Glutamatergic neuron (in vitro differentiated cells): ENCODE measurements around the gene ROCK2. TPM values are rescaled to one million over a fixed set of nuclear protein-coding genes. Genes with fewer than 3 reads are reported as not detected.

Experiments
- DNase-seq: peaks from one replicate; pipeline ENCODE4 v3.0.0; 2022
- H3K27ac Mint-ChIP-seq: one replicate; pipeline ENCODE4 v1.8.0; 2020; ENCODE audit warnings: mild to moderate bottlenecking, mixed read lengths, inconsistent platforms; ENCODE audit not compliant: unreplicated experiment
- H3K27me3 Mint-ChIP-seq: one replicate; pipeline ENCODE4 v1.8.0; 2020; ENCODE audit warnings: mild to moderate bottlenecking, moderate library complexity, mixed read lengths, inconsistent platforms; ENCODE audit not compliant: unreplicated experiment
- H3K36me3 Mint-ChIP-seq: one replicate; pipeline ENCODE4 v1.8.0; 2020; ENCODE audit warnings: mild to moderate bottlenecking, mixed read lengths, inconsistent platforms; ENCODE audit not compliant: unreplicated experiment
- H3K4me1 Mint-ChIP-seq: one replicate; pipeline ENCODE4 v1.8.0; 2020; ENCODE audit warnings: mild to moderate bottlenecking, low read depth, mixed read lengths, inconsistent platforms; ENCODE audit not compliant: unreplicated experiment
- H3K4me3 Mint-ChIP-seq: one replicate; pipeline ENCODE4 v1.8.0; 2020; ENCODE audit warnings: mild to moderate bottlenecking, mixed read lengths, inconsistent platforms; ENCODE audit not compliant: unreplicated experiment
- H3K9me3 Mint-ChIP-seq: one replicate; pipeline ENCODE4 v1.8.0; 2020; ENCODE audit warnings: mild to moderate bottlenecking, moderate library complexity, mixed read lengths, inconsistent platforms; ENCODE audit not compliant: unreplicated experiment
- total RNA-seq: library from RNA; stranded (reverse); fragmentation: NEBNext Ultra II Directional; extraction: Animal tissue kit (Norgen Biotek cat#: 25700); gene quantifications from one replicate; pipeline ENCODE4 v1.2.1, GENCODE V29; 2021; ENCODE audit not compliant: unreplicated experiment
- TF ChIP-seq, protein P1 (sequence below): fragments of 200-600 bp; sonication (generic); IDR thresholded peaks from one replicate; pipeline ENCODE4 v1.5.0; 2021; ENCODE audit not compliant: partially characterized antibody, unreplicated experiment

The ROCK2 gene
- total RNA-seq, 1 donor from 2014 or later = 34.6 TPM

DNA sequence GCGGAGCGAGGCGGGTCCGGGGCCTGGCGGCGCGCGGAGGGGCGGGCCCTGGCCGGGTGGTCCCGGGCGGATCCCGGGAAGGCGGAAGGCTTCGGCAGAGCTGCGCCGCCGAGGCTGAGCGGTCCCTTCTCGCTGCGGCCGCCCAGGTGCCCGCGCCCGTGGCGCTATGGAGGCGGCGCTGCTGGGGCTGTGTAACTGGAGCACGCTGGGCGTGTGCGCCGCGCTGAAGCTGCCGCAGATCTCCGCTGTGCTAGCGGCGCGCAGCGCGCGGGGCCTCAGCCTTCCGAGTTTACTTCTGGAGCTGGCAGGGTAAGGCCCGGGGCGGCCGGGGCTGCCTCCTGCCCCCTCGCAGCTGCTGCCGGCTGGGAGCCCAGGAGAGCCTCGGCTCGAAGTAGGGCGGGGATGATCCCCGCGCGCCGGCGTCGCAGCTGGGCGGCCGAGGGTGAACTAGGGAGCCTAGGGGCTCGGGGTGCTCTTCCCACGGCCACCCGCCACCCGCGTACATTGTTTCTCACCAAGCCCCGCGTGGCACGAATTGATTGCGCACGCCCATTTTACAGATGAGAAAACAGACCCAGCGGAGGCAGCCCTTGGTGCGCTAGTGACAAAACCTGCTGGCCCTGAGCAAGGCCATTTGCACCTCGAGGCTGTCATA is 188.9 kb downstream of the ROCK2 start, which contains the start of gene SLC66A3:
Gene SLC66A3 (plus strand): TSS at position 87 of the 655 bp plus-strand sequence. CDS start 80 bp downstream, at position 167.
- Mint-ChIP-seq H3K4me3 (peak within 1 kb of the TSS; percentile 79), H3K27me3 (peaks cover under 1% of the 10 kb centered on the region), H3K36me3 (no peaks in the 10 kb centered on the region), H3K27ac (peak within 1 kb of the TSS; percentile 48), H3K4me1 (peaks cover 13% of the 10 kb centered on the region), H3K9me3 (peaks cover 6% of the 10 kb centered on the region)
- TF ChIP-seq, protein P1, sequence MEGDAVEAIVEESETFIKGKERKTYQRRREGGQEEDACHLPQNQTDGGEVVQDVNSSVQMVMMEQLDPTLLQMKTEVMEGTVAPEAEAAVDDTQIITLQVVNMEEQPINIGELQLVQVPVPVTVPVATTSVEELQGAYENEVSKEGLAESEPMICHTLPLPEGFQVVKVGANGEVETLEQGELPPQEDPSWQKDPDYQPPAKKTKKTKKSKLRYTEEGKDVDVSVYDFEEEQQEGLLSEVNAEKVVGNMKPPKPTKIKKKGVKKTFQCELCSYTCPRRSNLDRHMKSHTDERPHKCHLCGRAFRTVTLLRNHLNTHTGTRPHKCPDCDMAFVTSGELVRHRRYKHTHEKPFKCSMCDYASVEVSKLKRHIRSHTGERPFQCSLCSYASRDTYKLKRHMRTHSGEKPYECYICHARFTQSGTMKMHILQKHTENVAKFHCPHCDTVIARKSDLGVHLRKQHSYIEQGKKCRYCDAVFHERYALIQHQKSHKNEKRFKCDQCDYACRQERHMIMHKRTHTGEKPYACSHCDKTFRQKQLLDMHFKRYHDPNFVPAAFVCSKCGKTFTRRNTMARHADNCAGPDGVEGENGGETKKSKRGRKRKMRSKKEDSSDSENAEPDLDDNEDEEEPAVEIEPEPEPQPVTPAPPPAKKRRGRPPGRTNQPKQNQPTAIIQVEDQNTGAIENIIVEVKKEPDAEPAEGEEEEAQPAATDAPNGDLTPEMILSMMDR = no peak
- no peak for DNase-seq

DNA sequence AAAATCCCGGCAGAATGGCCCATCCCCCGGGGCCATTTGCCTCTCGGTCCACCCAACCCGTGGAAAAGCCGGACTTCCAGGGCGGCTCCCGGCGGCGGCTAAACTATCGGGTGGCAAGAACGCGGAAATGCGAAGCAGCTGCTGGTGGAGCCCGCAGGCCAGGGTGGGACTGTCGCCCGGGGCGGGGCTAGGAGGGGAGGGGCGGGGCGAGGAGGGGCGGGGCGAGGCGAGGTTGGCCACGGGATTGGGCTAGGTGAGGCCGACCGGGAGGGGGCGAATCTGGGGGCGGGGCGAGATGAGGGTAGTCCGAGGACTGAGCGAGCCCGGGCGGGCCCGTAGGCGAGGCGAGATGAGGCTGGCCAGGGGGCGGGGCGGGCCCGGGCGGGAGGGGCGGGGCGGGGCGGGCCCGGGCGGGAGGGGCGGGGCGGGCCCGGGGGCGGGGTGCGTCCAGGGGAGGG is 189.5 kb downstream of the ROCK2 start:
- H3K4me3 Mint-ChIP-seq = peak overlapping the region; percentile 79
- peaks cover 3% of the 10 kb centered on the region for H3K9me3 Mint-ChIP-seq
- H3K4me1 Mint-ChIP-seq = peaks cover 7% of the 10 kb centered on the region
- no peaks in the 10 kb centered on the region for H3K27me3 Mint-ChIP-seq
- peak; percentile 99 for DNase-seq
- no peak overlapping the region for H3K27ac Mint-ChIP-seq
- no peaks in the 10 kb centered on the region for H3K36me3 Mint-ChIP-seq
- TF ChIP-seq, protein P1 = no peak

DNA sequence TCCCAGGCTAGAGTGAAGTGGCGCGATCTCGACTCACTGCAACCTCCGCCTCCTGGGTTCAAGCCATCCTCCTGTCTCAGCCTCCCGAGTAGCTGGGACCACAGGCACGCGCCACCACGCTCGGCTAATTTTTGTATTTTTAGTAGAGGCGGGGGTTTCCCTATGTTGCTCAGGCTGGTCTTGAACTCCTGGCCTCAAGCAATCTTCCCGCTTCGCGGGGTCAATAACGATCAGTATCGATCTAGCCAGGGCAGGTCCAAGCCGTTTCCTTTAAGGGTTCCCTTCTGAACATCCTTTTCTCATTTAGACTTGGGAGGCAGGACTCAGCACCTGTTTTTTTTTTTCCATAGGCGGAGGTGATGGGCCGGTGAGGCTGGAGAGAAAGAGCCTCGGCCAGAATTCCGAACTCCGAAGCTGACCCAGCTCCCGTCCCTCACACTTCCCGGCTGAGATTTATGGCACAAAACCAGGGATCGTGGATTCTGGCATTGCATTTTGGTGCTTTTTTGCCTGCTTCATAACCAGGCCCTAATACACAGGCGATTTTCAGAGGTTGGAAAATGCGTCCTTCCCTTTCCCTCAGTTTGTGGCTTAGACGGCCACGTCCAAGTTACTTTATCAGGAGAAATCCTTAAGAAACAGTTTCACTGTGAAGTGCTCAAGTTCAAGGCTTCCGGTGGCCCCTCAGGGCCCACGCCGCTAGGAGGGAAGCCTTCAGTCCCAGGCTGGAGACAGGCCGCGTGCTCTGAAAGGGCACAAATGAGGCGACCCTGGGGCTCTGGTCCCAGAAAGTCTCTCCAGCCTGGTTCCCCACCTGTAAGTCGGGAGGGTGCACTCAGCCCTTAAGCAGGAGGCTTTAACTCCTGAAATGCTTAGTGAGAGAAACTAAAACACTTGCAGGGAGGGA is 190.2 kb downstream of the ROCK2 start:
- peaks cover 3% of the 10 kb centered on the region for H3K9me3 Mint-ChIP-seq
- H3K27ac Mint-ChIP-seq = peak overlapping the region; percentile 48
- no peaks in the 10 kb centered on the region for H3K36me3 Mint-ChIP-seq
- DNase-seq = no peak
- H3K27me3 Mint-ChIP-seq = no peaks in the 10 kb centered on the region
- peak overlapping the region; percentile 79 for H3K4me3 Mint-ChIP-seq
- TF ChIP-seq, protein P1 = no peak
- peaks cover 2% of the 10 kb centered on the region for H3K4me1 Mint-ChIP-seq

DNA sequence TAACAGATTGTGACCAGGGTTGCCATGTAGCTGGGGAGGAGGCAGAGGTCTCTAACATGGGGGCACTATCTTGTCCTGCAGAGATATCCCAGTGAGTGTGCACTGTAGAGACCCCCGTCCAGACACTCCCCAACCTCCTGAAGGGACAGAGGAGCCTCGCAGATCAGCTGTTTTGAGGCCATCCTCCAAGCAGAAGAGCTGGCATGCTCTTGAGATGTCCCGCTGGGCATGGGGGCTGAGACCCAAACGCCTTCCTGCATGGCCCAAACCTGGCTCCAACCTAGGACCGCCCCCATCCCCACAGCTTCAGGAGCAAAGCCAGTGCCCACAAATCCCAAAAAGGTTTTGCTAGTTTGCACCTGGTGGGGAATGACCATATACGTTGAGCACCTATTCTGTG is 191.8 kb downstream of the ROCK2 start:
- H3K27me3 Mint-ChIP-seq = no peaks in the 10 kb centered on the region
- no peaks in the 10 kb centered on the region for H3K36me3 Mint-ChIP-seq
- peaks cover 2% of the 10 kb centered on the region for H3K4me1 Mint-ChIP-seq
- TF ChIP-seq, protein P1 = no peak
- peaks cover 5% of the 10 kb centered on the region for H3K9me3 Mint-ChIP-seq
- no peak overlapping the region for H3K4me3 Mint-ChIP-seq
- H3K27ac Mint-ChIP-seq = no peak overlapping the region
- no peak for DNase-seq
